PC-9 (cell line): Measurements from ENCODE around the gene SLC18A3. TPM values are rescaled to one million over a fixed set of nuclear protein-coding genes. Genes with fewer than 3 reads are reported as not detected.

ENCODE experiments used
- BruUV-seq: library from RNA; stranded (reverse); fragments of 400-500 nt; replicated peaks from 2 replicates; lab custom pipeline; 2021; lab: Mats Ljungman, UMichigan
- CTCF ChIA-PET: fragments of 300-600 bp; sonication (Branson Sonifier 250); formaldehyde crosslinking; loops from one replicate; lab custom pipeline; 2022; ENCODE audit warnings: antibody characterized with exemption; lab: Charles Lee
- POLR2A ChIA-PET: fragments of 300-600 bp; sonication (Branson Sonifier 250); formaldehyde crosslinking; loops from one replicate; lab custom pipeline; 2022; ENCODE audit warnings: antibody characterized with exemption; ENCODE audit not compliant: unreplicated experiment; lab: Charles Lee
- DNase-seq, 2 experiments: peaks; one replicate each; pipeline versions ENCODE4 v3.0.0 to v3.0.0-alpha.2; 2015 to 2022; ENCODE audit warnings: mixed read lengths in 1 of 2
- H2AFZ ChIP-seq: fragments of 200-600 bp; sonication (generic); 2 replicates; pipeline ENCODE4 v1.8.1; 2017; ENCODE audit warnings: antibody characterized with exemption
- H3F3A ChIP-seq: fragments of 200-600 bp; sonication (generic); 2 replicates; pipeline ENCODE4 v1.8.1; 2017; ENCODE audit warnings: antibody characterized with exemption, mild to moderate bottlenecking, low read depth; ENCODE audit not compliant: insufficient read depth
- H3K27ac ChIP-seq: fragments of 200-600 bp; sonication (generic); 2 replicates; pipeline ENCODE4 v1.6.1; 2016; ENCODE audit warnings: mixed run types
- H3K27me3 ChIP-seq: fragments of 200-600 bp; sonication (generic); 2 replicates; pipeline ENCODE4 v1.6.1; 2016; ENCODE audit warnings: low read depth, mixed run types; ENCODE audit not compliant: insufficient read depth
- H3K36me3 ChIP-seq: fragments of 200-600 bp; sonication (generic); 2 replicates; pipeline ENCODE4 v1.6.1; 2016; ENCODE audit warnings: low read depth, mixed run types
- H3K4me1 ChIP-seq: fragments of 200-600 bp; sonication (generic); replicated peaks from 2 replicates; pipeline ENCODE4 v1.6.1; 2016; ENCODE audit warnings: mixed run types; ENCODE audit not compliant: insufficient read depth
- H3K4me2 ChIP-seq: fragments of 200-600 bp; sonication (generic); 2 replicates; pipeline ENCODE4 v1.6.1; 2017; ENCODE audit warnings: mixed run types
- H3K4me3 ChIP-seq: fragments of 200-600 bp; sonication (generic); 2 replicates; pipeline ENCODE4 v1.6.1; 2016; ENCODE audit warnings: mixed run types
- H3K79me2 ChIP-seq: fragments of 200-600 bp; sonication (generic); 2 replicates; pipeline ENCODE4 v1.6.1; 2017; ENCODE audit warnings: low read depth, mixed run types
- H3K9me2 ChIP-seq: fragments of 200-600 bp; sonication (generic); 2 replicates; pipeline ENCODE4 v1.8.1; 2017; ENCODE audit warnings: mild to moderate bottlenecking; ENCODE audit not compliant: insufficient read depth
- H3K9me3 ChIP-seq: fragments of 200-600 bp; sonication (generic); 2 replicates; pipeline ENCODE4 v1.8.1; 2016; ENCODE audit warnings: low read depth; ENCODE audit not compliant: insufficient read depth
- H4K20me1 ChIP-seq: fragments of 200-600 bp; sonication (generic); 2 replicates; pipeline ENCODE4 v1.8.1; 2017; ENCODE audit not compliant: insufficient read depth
- CTCF ChIP-seq: fragments of 200-600 bp; sonication (generic); conservative IDR thresholded peaks from 2 replicates; pipeline ENCODE4 v1.6.1; 2017; ENCODE audit warnings: mixed run types, antibody characterized with exemption, mild to moderate bottlenecking, moderate library complexity
- EZH2 ChIP-seq: fragments of 200-600 bp; sonication (generic); IDR thresholded peaks from 2 replicates; pipeline ENCODE4 v1.8.0; 2017; ENCODE audit warnings: antibody characterized with exemption, low read depth
- intact Hi-C: fragments of 100-400 bp; cut with micrococcal nuclease; formaldehyde crosslinking; loops from one replicate; pipeline ENCODE4 v1.10.0; 2022; ENCODE audit not compliant: unreplicated experiment
- total RNA-seq: library from RNA; stranded (reverse); gene quantifications from 2 replicates; pipeline ENCODE4 v1.2.3, GENCODE V29; 2021

The SLC18A3 gene
- total RNA-seq, 1 experiment from 2014 or later = not detected

- intact Hi-C loops = no loop called here
- no peak overlapping the region for H3K4me2 ChIP-seq
Observed at GRCh38 chr10:49651917-49652316, 41.8 kb downstream of the SLC18A3 start.

GRCh38 chr10:49652421-49653272, 42.5 kb downstream of the SLC18A3 start:
- DNase-seq = peak in 1 of 2 experiments; percentile 22
- CTCF ChIA-PET = no interaction called here

More at GRCh38 chr10:49651917-49652316, 41.8 kb downstream of the SLC18A3 start:
- H3K79me2 ChIP-seq = no peaks in the 10 kb centered on the region
- POLR2A ChIA-PET = no interaction called here
- TF ChIP-seq CTCF (no peak), EZH2 (no peak)
- H3K36me3 ChIP-seq = no peaks in the 10 kb centered on the region
- no peak for DNase-seq
- no peak overlapping the region for H2AFZ ChIP-seq
- BruUV-seq = no TSS peak
- H3K27me3 ChIP-seq = peaks cover 35% of the 10 kb centered on the region; the same call in 1 of the 2 replicates
- no peak overlapping the region for H3K27ac ChIP-seq
- H3K9me3 ChIP-seq = no peaks in the 10 kb centered on the region
- no peaks in the 10 kb centered on the region for H3K9me2 ChIP-seq
- CTCF ChIA-PET = no interaction called here
- no peak overlapping the region for H3K4me3 ChIP-seq
- H3K4me1 ChIP-seq = no peaks in the 10 kb centered on the region
- H4K20me1 ChIP-seq = no peaks in the 10 kb centered on the region
- H3F3A ChIP-seq = no peaks in the 10 kb centered on the region

More at GRCh38 chr10:49652421-49653272, 42.5 kb downstream of the SLC18A3 start:
- Histone ChIP-seq H3K4me2 (no peak overlapping the region), H3F3A (no peaks in the 10 kb centered on the region), H3K4me3 (no peak overlapping the region), H3K4me1 (no peaks in the 10 kb centered on the region), H3K27me3 (peaks cover 42% of the 10 kb centered on the region; the same call in 1 of the 2 replicates), H4K20me1 (no peaks in the 10 kb centered on the region), H3K79me2 (no peaks in the 10 kb centered on the region), H3K9me2 (no peaks in the 10 kb centered on the region), H3K9me3 (no peaks in the 10 kb centered on the region), H3K36me3 (no peaks in the 10 kb centered on the region), H2AFZ (no peak overlapping the region), H3K27ac (no peak overlapping the region)
- intact Hi-C loops = no loop called here
- no TSS peak for BruUV-seq
- POLR2A ChIA-PET = no interaction called here
- TF ChIP-seq EZH2 (no peak), CTCF (no peak)
